HCT116 (cell line): ENCODE data around the gene SMDT1.

Experiments
- CTCF ChIP-seq, 3 experiments: fragments of 200-600 bp in 1 of 3; sonication (generic) in 1 of 3; IDR thresholded peaks in 2 of 3; conservative IDR thresholded peaks in 1 of 3; 2 replicates each; pipeline ENCODE4 v1.5.1; 2012 to 2017; ENCODE audit warnings: low read depth in 2 of 3, low read length in 2 of 3, antibody characterized with exemption in 1 of 3, borderline replicate concordance in 1 of 3, control low read depth in 1 of 3, mild to moderate bottlenecking in 1 of 3, mixed read lengths in 1 of 3, mixed run types in 1 of 3, moderate library complexity in 1 of 3; ENCODE audit not compliant: insufficient read depth in 1 of 3
- JUND ChIP-seq: IDR thresholded peaks from 2 replicates; pipeline ENCODE4 v1.6.1; 2012
- POLR2A ChIP-seq: IDR thresholded peaks from 2 replicates; pipeline ENCODE4 v1.7.0; 2011; ENCODE audit warnings: borderline replicate concordance; ENCODE audit not compliant: insufficient read depth, insufficient read length; ENCODE audit errors: extremely low read depth
- POLR2AphosphoS5 ChIP-seq: IDR thresholded peaks from 2 replicates; pipeline ENCODE4 v1.6.1; 2011; ENCODE audit warnings: mild to moderate bottlenecking, low read depth, low read length, moderate library complexity
- SRF ChIP-seq: IDR thresholded peaks from 2 replicates; pipeline ENCODE4 v1.6.1; 2012; ENCODE audit warnings: low read depth
- ZNF274 ChIP-seq: fragments of 200-500 bp; sonication (Bioruptor generic); IDR thresholded peaks from 2 replicates; pipeline ENCODE4 v1.6.1; 2014; ENCODE audit warnings: mild to moderate bottlenecking, low read depth, low read length, inconsistent platforms

GRCh38 chr22:42086051-42086450, 6.6 kb downstream of the SMDT1 start:
- TF ChIP-seq POLR2A (no peak), JUND (no peak), ZNF274 (no peak), CTCF (IDR thresholded peaks at IDR 0.05 in 2 of 3, conservative IDR thresholded peaks at IDR 0.05 in 1 of 3; ENCODE audit: borderline replicate concordance in 1 of 3, insufficient read depth in 1 of 3, low read depth in 2 of 3, low read length in 2 of 3) (no peak), POLR2AphosphoS5 (no peak), SRF (no peak)
